Muscle of leg (tissue), 11 donors: ENCODE results near the gene KAT6B. TPM values are rescaled to one million over a fixed set of nuclear protein-coding genes. Genes with fewer than 3 reads are reported as not detected.

Experiments used
- DNase-seq: peaks from one replicate; pipeline ENCODE4 v3.0.0; 2013
- H3K27ac ChIP-seq: one replicate; pipeline ENCODE4 v1.5.1; 2013; ENCODE audit warnings: mild to moderate bottlenecking, low read length, control low read depth
- H3K27me3 ChIP-seq: one replicate; pipeline ENCODE4 v1.6.1; 2013; ENCODE audit warnings: low read length; ENCODE audit not compliant: control insufficient read depth, insufficient read depth
- H3K36me3 ChIP-seq: one replicate; pipeline ENCODE4 v1.6.1; 2013; ENCODE audit warnings: low read length; ENCODE audit not compliant: control insufficient read depth, insufficient read depth
- H3K4me1 ChIP-seq: one replicate; pipeline ENCODE4 v1.6.1; 2013; ENCODE audit warnings: low read length; ENCODE audit not compliant: control insufficient read depth, insufficient read depth
- H3K4me3 ChIP-seq: one replicate; pipeline ENCODE4 v1.5.1; 2013; ENCODE audit warnings: low read length, control low read depth
- H3K9me3 ChIP-seq: replicated peaks from 2 replicates; pipeline ENCODE4 v1.6.1; 2013; ENCODE audit warnings: low read depth, low read length; ENCODE audit not compliant: control insufficient read depth
- WGBS: methylation state at CpG from one replicate; pipeline ENCODE4 v1.1.5; 2013; ENCODE audit warnings: missing lambda C conversion rate; ENCODE audit not compliant: insufficient coverage; 5-methylcytosine and 5-hydroxymethylcytosine counted together
- polyA plus RNA-seq, 8 donors: library from polyadenylated mRNA; unstranded; fragments of 120-200 nt; gene quantifications; one replicate each; pipeline versions ENCODE4 v1.2.1 to v1.2.3, GENCODE V29; 2013; ENCODE audit warnings: inconsistent platforms in 1 of 8, low replicate concordance in 1 of 8; ENCODE audit not compliant: insufficient read length in 8 of 8, insufficient read depth in 1 of 8
- total RNA-seq: library from RNA; stranded (reverse); fragments of 120-200 nt; gene quantifications from one replicate; pipeline ENCODE4 v1.2.4, GENCODE V29; 2013

Gene KAT6B
- total and polyA plus RNA-seq, 9 donors: 13.5 to 23.1 (median 17.9) TPM

DNA sequence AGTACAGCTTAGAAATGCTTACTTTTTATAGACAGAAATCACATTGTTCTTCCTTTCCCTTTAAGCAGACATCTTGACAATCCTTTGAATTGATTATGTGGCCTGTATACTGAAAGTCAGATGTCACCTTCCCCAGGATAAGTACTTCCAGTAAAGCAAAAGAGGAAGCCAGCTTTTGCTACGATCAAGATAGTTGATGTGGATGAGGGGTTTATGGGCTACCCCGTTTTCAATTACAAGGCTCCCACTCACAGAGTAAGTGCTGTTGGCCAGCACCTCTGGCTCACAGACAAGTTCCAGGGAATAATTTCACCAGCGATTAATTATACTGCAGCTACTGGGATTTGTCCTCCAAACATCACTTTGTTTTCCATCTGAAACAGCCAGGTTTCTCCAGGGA is 189.9 kb downstream of the KAT6B start:
- Histone ChIP-seq H3K4me1 (peaks cover 14% of the 10 kb centered on the region), H3K9me3 (no peaks in the 10 kb centered on the region)
- WGBS: 40% methylated on average over 1 of the region's 3 CpGs

DNA sequence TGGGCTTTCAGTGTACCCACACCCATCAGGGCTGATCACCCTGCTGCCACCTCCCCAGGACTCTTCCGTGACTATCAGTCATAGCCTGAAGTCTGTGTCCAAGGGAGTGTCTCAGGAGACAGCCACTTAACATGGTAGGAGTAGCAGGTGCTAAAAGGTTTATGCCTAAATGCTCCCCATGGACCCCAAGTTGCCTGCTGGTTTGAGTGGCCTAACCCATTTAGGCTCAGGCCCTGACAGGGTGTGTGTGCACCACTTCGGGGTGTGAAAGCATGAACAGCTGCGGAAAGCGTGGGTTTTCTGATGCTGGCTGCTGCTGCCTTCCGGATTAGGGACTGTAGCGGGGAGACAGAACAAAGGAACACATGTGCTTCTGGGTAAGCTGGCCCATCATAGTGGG is 191.9 kb downstream of the KAT6B start:
- Histone ChIP-seq H3K9me3 (no peaks in the 10 kb centered on the region), H3K4me3 (no peak overlapping the region), H3K4me1 (peaks cover 15% of the 10 kb centered on the region), H3K27ac (no peak overlapping the region), H3K36me3 (peaks cover 20% of the 10 kb centered on the region), H3K27me3 (no peaks in the 10 kb centered on the region)
- DNase-seq: peak; percentile 45
- WGBS: 79% methylated on average over 6 of the region's 6 CpGs

More for the DNA sequence above, 189.9 kb downstream of the KAT6B start:
- H3K36me3 ChIP-seq: peaks cover 11% of the 10 kb centered on the region
- no peaks in the 10 kb centered on the region for H3K27me3 ChIP-seq
- no peak overlapping the region for H3K4me3 ChIP-seq
- H3K27ac ChIP-seq: no peak overlapping the region
- no peak for DNase-seq

- Histone ChIP-seq H3K36me3 (peaks cover 20% of the 10 kb centered on the region), H3K27me3 (no peaks in the 10 kb centered on the region), H3K9me3 (no peaks in the 10 kb centered on the region), H3K4me1 (peaks cover 15% of the 10 kb centered on the region), H3K27ac (no peak overlapping the region), H3K4me3 (no peak overlapping the region)
- no peak for DNase-seq
- 67% methylated on average over 4 of the region's 8 CpGs for WGBS
Measured at GRCh38 chr10:75018686-75019307, 192.4 kb downstream of the KAT6B start.

DNA sequence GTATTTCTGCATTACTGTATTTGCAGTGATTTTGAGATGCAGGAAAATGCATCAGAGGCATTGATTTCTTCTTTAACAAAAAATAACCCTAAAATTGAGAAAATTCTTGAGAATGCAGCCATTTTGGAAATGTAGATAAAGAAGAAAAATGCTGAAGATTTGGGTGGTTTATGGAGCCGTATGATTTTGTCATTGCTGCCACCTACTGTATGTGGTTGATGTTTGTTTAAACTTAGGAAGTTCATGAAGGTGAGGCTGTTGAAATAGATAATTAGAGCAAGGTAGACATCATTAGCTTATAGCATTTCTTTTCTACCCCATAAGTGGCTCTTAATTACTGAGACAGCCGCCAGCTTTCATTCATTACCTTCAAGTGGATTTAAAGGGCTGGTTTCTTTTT is 193.0 kb downstream of the KAT6B start:
- DNase-seq: peak; percentile 55
- Histone ChIP-seq H3K9me3 (no peaks in the 10 kb centered on the region), H3K4me3 (no peak overlapping the region), H3K4me1 (peaks cover 15% of the 10 kb centered on the region), H3K27ac (no peak overlapping the region), H3K27me3 (no peaks in the 10 kb centered on the region), H3K36me3 (peaks cover 21% of the 10 kb centered on the region)
- 0% methylated on average over 1 of the region's 2 CpGs for WGBS

- Histone ChIP-seq H3K27me3 (no peaks in the 10 kb centered on the region), H3K27ac (no peak overlapping the region), H3K4me1 (peaks cover 15% of the 10 kb centered on the region), H3K9me3 (no peaks in the 10 kb centered on the region), H3K36me3 (peaks cover 29% of the 10 kb centered on the region), H3K4me3 (no peak overlapping the region)
- DNase-seq: no peak
- 72% methylated on average over 3 of the region's 6 CpGs for WGBS
Measured at GRCh38 chr10:75020168-75020567, 193.8 kb downstream of the KAT6B start.

- H3K4me1 ChIP-seq: peaks cover 15% of the 10 kb centered on the region
- H3K27ac ChIP-seq: no peak overlapping the region
- WGBS: 85% methylated on average over 5 of the region's 10 CpGs
- DNase-seq: no peak
- no peaks in the 10 kb centered on the region for H3K27me3 ChIP-seq
- H3K4me3 ChIP-seq: no peak overlapping the region
- H3K9me3 ChIP-seq: no peaks in the 10 kb centered on the region
- peaks cover 41% of the 10 kb centered on the region for H3K36me3 ChIP-seq
Measured at GRCh38 chr10:75021379-75022249, 195.2 kb downstream of the KAT6B start.

DNA sequence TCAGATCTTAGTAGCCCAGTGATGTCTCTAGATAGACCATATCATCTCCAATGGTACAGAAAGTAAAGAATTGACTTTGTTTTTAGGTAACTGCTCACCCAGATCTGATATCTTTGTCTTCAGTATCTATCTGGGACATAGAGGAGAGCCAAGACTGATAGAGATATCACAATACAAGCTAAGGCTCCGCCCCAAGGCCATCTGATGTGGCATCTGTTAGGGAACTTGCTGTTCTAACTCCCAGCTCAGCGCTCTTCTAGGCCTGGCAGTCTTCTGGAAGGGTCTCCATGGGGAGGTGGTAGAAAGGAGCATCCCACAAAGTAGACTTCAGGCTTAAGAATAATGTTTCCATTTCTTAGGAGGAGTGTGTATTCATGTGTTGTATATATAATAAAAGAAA is 196.7 kb downstream of the KAT6B start:
- DNase-seq: no peak
- Histone ChIP-seq H3K4me3 (no peak overlapping the region), H3K27me3 (no peaks in the 10 kb centered on the region), H3K9me3 (no peaks in the 10 kb centered on the region), H3K27ac (no peak overlapping the region), H3K36me3 (peaks cover 45% of the 10 kb centered on the region), H3K4me1 (peaks cover 11% of the 10 kb centered on the region)
- WGBS: no CpG with 5 or more reads among the region's 2 CpGs

GRCh38 chr10:75024971-75025523 is 198.6 kb downstream of the KAT6B start:
- Histone ChIP-seq H3K36me3 (peaks cover 58% of the 10 kb centered on the region), H3K4me3 (no peak overlapping the region), H3K27ac (no peak overlapping the region), H3K27me3 (no peaks in the 10 kb centered on the region), H3K9me3 (no peaks in the 10 kb centered on the region), H3K4me1 (peaks cover 13% of the 10 kb centered on the region)
- 74% methylated on average over 3 of the region's 5 CpGs for WGBS
- no peak for DNase-seq

DNA sequence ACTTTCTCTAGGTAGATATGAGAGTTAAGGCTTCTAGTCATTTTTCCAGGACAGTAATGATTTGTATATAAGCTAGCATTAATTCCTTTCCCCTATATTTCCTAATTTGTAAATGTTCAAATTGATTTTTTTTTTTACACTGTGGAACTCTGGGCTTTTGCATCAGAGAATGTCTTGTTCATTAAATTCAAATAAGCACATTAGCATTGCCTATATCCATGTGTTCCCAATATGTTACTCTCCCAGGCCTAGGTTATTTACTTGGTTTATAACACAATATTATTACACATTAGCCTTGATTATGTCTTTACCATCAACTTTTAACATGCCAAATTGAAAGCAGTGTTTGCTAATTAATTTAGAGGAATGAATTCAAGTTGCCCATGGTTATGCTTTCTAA is 201.6 kb downstream of the KAT6B start:
- Histone ChIP-seq H3K27ac (no peak overlapping the region), H3K4me3 (no peak overlapping the region), H3K9me3 (no peaks in the 10 kb centered on the region), H3K27me3 (no peaks in the 10 kb centered on the region), H3K36me3 (peaks cover 50% of the 10 kb centered on the region), H3K4me1 (peaks cover 14% of the 10 kb centered on the region)
- no peak for DNase-seq

DNA sequence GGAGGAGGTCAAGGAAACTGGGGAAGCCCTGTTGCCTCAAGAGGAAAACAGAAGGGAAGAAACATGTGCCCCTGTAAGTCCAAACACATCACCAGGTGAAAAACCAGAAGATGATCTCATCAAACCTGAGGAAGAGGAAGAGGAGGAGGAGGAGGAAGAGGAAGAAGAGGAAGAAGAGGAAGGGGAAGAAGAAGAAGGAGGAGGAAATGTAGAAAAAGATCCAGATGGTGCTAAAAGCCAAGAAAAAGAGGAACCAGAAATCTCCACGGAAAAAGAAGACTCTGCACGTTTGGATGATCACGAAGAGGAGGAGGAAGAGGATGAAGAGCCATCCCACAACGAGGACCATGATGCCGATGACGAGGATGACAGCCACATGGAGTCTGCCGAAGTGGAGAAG is 202.3 kb downstream of the KAT6B start:
- no peak overlapping the region for H3K27ac ChIP-seq
- H3K9me3 ChIP-seq: no peaks in the 10 kb centered on the region
- peaks cover 49% of the 10 kb centered on the region for H3K36me3 ChIP-seq
- peaks cover 16% of the 10 kb centered on the region for H3K4me1 ChIP-seq
- no peak overlapping the region for H3K4me3 ChIP-seq
- WGBS: 93% methylated on average over 7 of the region's 7 CpGs
- H3K27me3 ChIP-seq: no peaks in the 10 kb centered on the region
- no peak for DNase-seq
